Loucy (cell line): Measurements from ENCODE around the gene LEPROT.

Experiments
- CTCF ChIP-seq: fragments of 200-600 bp; sonication (generic); conservative IDR thresholded peaks from 2 replicates; pipeline ENCODE4 v1.5.1; 2014; ENCODE audit warnings: mild to moderate bottlenecking, antibody characterized with exemption, low read length
- EZH2phosphoT487 ChIP-seq: fragments of 200-600 bp; IDR thresholded peaks from 2 replicates; pipeline ENCODE4 v1.6.1; 2018; ENCODE audit warnings: antibody characterized with exemption, mild to moderate bottlenecking, moderate library complexity, borderline replicate concordance

DNA sequence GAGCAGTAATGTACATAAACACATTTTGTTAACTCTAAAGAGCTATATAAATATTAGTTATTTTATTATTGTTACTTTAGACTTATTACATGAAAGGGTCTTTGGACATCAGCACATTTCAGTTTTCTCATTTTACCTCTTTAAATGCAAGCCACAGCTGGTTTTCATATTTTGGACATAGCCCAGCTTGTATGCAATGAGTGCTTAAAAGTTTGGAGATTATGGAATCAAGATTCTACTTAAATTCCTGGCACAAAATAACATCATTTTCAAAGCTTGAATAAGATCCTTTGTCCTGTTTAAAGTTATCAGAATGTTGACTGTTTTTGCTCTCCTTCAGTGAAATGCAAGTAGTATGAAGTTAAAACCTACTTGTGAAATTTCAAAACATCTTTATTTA lies 15.5 kb upstream of the LEPROT start:
- TF ChIP-seq CTCF (no peak), EZH2phosphoT487 (no peak)
